KOPT-K1 (cell line): Measurements from ENCODE around the gene VSIG10.

Source experiments
- H3K27ac ChIP-seq: fragments of 200-600 bp; sonication (generic); 2 replicates; pipeline ENCODE4 v1.5.1; 2016; ENCODE audit warnings: antibody characterized with exemption, mild to moderate bottlenecking, low read depth, low read length; ENCODE audit not compliant: poor library complexity, severe bottlenecking
- H3K36me3 ChIP-seq: fragments of 200-600 bp; sonication (generic); 2 replicates; pipeline ENCODE4 v1.5.1; 2017; ENCODE audit warnings: antibody characterized with exemption, mild to moderate bottlenecking, low read length, moderate library complexity; ENCODE audit not compliant: insufficient read depth
- H3K9me3 ChIP-seq: fragments of 200-600 bp; sonication (generic); 2 replicates; pipeline ENCODE4 v1.5.1; 2017; ENCODE audit warnings: antibody characterized with exemption, low read length, mild to moderate bottlenecking; ENCODE audit not compliant: insufficient read depth, poor library complexity, severe bottlenecking

VSIG10 gene

GRCh38 chr12:118126119-118126757 lies 22.4 kb upstream of the VSIG10 start:
- Histone ChIP-seq H3K36me3 (no peaks in the 10 kb centered on the region), H3K27ac (no peak overlapping the region), H3K9me3 (no peaks in the 10 kb centered on the region)

DNA sequence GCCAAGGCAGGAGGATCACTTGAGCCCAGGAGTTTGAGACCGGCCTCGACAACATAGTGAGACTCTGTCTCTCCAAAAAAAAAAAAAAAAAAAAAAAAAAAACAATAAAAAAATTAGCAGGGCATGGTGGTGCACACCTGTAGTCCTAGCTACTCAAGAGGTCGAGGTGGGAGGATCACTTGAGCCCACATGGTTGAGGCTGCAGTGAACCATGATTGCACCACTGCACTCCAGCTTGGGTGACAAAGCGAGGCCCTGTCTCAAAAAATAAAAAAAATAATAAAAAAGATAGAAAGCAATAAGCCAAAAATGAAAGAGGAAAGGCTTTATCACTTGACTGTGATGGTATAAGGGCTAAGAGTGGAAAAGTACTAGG lies 21.9 kb upstream of the VSIG10 start:
- Histone ChIP-seq H3K36me3 (no peaks in the 10 kb centered on the region), H3K27ac (no peak overlapping the region), H3K9me3 (no peaks in the 10 kb centered on the region)

- Histone ChIP-seq H3K9me3 (no peaks in the 10 kb centered on the region), H3K27ac (no peak overlapping the region)
These were observed 20.6 kb upstream of the VSIG10 start for GRCh38 chr12:118124333-118124874.

DNA sequence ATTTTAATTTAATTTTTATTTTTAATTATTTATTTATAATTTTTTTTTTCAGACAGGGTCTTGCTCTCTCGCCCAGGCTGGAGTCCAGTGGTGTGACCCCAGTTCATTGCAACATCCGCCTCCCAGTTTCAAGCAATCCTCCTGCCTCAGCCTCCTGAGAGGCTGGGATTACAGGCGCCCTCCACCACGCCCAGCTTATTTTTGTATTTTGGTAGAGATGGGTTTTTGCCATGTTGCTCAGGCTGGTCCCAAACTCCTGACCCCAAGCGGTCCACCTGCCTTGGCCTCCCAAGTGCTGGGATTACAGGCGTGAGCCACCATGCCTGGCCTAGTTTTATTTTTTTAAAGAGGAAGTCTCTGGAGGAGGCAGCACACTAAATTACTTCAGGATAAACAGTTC lies 18.5 kb upstream of the VSIG10 start:
- H3K9me3 ChIP-seq: no peaks in the 10 kb centered on the region
- no peaks in the 10 kb centered on the region for H3K36me3 ChIP-seq
- no peak overlapping the region for H3K27ac ChIP-seq

More at GRCh38 chr12:118124333-118124874, 20.6 kb upstream of the VSIG10 start:
- H3K36me3 ChIP-seq: no peaks in the 10 kb centered on the region

DNA sequence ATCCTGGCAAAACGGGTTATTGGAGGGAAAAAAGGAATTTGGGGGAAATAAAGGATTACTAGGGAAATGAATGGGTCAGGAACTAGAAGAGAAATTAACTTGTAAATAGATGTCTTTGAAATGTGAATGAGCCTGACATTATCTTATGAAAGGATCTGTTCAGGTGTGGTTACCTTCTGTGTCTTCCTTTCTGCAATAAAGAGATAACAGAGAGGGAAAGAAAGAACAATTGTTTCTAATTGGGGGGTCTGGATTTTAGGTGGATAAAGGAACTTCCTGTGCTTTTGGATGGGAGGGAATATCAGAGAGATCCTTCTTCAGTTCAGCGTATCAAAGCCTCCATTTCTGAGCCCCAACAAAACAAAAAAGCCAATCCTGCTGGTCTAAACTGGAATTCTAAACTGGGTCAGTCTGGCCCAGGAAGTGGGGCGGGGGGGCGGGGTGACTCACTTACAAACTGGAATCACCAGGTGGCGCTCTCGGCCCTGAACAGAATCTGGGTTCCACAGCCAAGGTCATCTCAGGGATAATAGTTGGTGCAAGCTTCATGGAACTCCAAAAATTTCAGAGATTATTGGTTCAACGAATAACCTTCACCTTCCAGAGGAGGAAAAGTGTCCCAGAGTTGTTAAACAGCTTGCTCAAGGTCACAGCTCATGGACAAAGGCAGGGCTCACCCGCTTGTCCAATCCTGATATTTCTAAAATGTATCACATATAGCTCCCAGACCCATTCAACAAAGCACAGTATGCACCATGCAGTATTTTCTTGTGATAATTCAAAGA lies 17.0 kb upstream of the VSIG10 start:
- no peaks in the 10 kb centered on the region for H3K9me3 ChIP-seq
- no peak overlapping the region for H3K27ac ChIP-seq
- no peaks in the 10 kb centered on the region for H3K36me3 ChIP-seq

- Histone ChIP-seq H3K9me3 (no peaks in the 10 kb centered on the region), H3K27ac (no peak overlapping the region), H3K36me3 (no peaks in the 10 kb centered on the region)
These were observed 15.7 kb upstream of the VSIG10 start for GRCh38 chr12:118119449-118119879.

DNA sequence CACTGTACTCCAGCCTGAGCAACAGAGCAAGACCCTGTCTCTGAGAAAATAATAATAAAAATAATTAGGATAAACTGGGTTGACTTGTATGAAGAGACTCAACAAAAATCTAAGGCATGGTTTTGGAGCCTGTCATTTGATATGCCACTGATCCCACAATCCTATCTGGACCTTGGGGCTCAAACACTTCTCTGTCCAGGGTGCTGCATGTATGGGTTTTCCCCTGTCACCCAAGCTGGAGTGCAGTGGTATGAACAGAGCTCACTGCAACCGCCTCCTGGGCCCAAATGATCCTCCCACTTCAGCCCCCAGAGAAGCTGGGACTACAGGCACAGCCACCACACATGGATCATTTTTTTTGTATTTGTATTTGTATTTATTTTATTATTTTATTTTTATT lies 5.3 kb upstream of the VSIG10 start:
- no peak overlapping the region for H3K27ac ChIP-seq
- no peaks in the 10 kb centered on the region for H3K9me3 ChIP-seq
- no peaks in the 10 kb centered on the region for H3K36me3 ChIP-seq

DNA sequence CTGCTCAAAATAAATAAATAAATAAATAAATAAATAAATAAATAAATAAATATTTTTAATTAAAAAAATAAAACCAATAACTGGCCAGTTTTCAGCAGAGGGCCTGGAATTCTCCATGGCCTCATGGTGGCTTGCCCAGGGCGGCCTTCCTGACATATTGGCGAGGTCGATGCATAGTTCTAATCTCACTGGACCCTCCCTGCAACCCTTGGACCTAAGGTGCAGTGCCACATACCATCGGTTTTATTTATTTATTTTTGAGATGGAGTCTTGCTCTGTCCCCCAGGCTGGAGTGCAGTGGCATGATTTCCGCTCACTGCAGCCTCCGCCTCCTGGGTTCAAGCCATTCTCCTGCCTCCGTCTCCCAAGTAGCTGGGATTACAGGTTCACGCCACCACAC lies 3.9 kb upstream of the VSIG10 start:
- Histone ChIP-seq H3K36me3 (no peaks in the 10 kb centered on the region), H3K27ac (no peak overlapping the region), H3K9me3 (no peaks in the 10 kb centered on the region)

GRCh38 chr12:118107011-118107410 lies 3.2 kb upstream of the VSIG10 start:
- no peaks in the 10 kb centered on the region for H3K9me3 ChIP-seq
- H3K36me3 ChIP-seq: no peaks in the 10 kb centered on the region
- no peak overlapping the region for H3K27ac ChIP-seq

- no peak overlapping the region for H3K27ac ChIP-seq
- H3K36me3 ChIP-seq: no peaks in the 10 kb centered on the region
- H3K9me3 ChIP-seq: no peaks in the 10 kb centered on the region
These were observed 610 bp downstream of the VSIG10 start for GRCh38 chr12:118103201-118103600.

DNA sequence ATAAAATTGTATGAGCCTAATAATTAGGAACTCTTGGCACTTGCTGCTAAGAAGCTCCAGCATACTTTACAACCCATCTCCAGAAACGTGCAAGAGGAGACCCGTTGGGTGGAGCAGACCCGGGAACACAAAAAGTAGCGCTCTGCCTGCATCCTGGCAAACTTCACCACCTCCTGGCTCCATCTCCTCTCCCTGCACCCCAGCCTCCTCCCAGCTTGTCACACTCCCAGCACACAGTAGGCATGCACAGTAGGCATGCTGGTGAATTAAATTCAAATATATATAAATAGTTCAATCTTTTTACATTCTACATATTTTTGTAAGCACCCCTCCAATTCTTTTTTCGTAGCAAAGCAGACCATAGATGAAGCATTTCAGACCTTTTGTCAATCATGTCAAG lies 1.2 kb downstream of the VSIG10 start:
- Histone ChIP-seq H3K9me3 (no peaks in the 10 kb centered on the region), H3K27ac (no peak overlapping the region), H3K36me3 (no peaks in the 10 kb centered on the region)

- H3K27ac ChIP-seq: no peak overlapping the region
These were observed 1.7 kb downstream of the VSIG10 start for GRCh38 chr12:118102070-118102469.

DNA sequence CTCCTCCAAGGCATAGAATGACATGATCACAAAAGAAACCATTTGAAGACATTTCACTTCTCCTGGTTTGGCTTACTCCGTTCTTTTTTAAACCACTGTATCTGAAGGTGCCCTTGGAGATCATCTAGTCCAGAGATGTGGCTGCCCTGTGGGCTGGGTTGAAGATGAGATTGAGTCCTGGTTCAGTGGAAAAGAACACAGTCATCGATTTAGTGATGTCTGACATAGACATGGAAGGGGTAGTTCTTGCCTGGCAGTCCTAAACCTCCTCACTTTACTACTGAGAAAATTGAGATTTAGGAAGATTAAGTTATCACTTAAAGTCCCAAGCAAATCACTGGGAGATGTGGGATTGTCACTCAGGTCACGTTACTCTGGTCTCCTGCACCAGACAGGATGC lies 2.8 kb downstream of the VSIG10 start:
- Histone ChIP-seq H3K36me3 (no peaks in the 10 kb centered on the region), H3K9me3 (no peaks in the 10 kb centered on the region), H3K27ac (no peak overlapping the region)

More at GRCh38 chr12:118102070-118102469, 1.7 kb downstream of the VSIG10 start:
- Histone ChIP-seq H3K9me3 (no peaks in the 10 kb centered on the region), H3K36me3 (no peaks in the 10 kb centered on the region)

GRCh38 chr12:118098911-118099671 lies 4.7 kb downstream of the VSIG10 start:
- H3K9me3 ChIP-seq: no peaks in the 10 kb centered on the region
- no peak overlapping the region for H3K27ac ChIP-seq
- H3K36me3 ChIP-seq: no peaks in the 10 kb centered on the region

DNA sequence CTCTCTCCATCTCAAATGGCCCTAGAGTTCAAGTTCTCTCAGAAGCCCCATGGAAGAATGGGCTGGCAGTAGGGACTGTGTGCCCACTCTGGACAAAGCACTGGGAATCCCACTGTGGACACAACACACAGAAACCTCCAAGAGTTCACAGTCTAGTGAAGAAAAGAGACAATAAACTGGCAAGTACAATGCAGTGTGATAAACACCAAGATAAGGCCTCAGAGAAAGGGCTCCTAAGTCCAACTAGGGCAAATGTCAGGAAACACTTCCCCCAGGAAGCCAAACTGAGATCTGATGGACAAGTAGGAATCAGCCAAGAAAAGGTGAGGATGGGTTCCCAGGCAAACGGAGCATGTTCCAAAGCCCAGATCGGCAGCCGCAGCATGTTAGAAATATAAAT lies 5.4 kb downstream of the VSIG10 start:
- Histone ChIP-seq H3K36me3 (no peaks in the 10 kb centered on the region), H3K9me3 (no peaks in the 10 kb centered on the region), H3K27ac (no peak overlapping the region)
